Subcutaneous adipose tissue (tissue), 4 donors: ENCODE data around the gene WDR82. TPM values are rescaled to one million over a fixed set of nuclear protein-coding genes. Genes with fewer than 3 reads are reported as not detected.

Experiments
- total RNA-seq, 4 donors: library from RNA; depleted of rRNA; stranded (reverse); fragments of >200 nt; gene quantifications; one replicate each; pipeline ENCODE4 v1.1.0, GENCODE V29; 2016
- TF ChIP-seq, protein P1 (sequence below): fragments of 450-650 bp; IDR thresholded peaks from one replicate; pipeline ENCODE4 v1.5.1; 2016; ENCODE audit warnings: low read depth, mild to moderate bottlenecking, control low read depth, antibody characterized with exemption, moderate library complexity

WDR82 gene
- total RNA-seq, 4 donors from 2014 or later = 48.3 to 56.5 (median 51.6) TPM

DNA sequence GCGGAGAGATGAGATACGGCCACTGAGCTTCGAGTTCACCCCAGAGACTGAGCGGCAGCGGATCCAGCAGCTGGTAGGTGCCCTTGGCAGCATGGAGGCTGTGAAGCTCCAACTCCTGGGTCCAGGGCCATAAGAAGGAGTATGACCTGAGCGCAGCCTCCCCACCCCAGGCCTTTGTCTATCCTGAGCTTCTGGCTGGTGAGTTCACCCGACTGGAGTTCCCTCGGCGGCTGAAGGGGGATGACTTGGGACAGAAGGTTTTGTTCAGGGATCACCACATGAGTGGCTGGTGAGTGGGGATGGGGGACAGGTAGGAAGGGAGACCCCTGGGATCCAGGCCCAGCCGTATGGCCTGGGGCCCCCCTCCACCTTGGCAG is 30.3 kb downstream of the WDR82 start:
- TF ChIP-seq, protein P1, sequence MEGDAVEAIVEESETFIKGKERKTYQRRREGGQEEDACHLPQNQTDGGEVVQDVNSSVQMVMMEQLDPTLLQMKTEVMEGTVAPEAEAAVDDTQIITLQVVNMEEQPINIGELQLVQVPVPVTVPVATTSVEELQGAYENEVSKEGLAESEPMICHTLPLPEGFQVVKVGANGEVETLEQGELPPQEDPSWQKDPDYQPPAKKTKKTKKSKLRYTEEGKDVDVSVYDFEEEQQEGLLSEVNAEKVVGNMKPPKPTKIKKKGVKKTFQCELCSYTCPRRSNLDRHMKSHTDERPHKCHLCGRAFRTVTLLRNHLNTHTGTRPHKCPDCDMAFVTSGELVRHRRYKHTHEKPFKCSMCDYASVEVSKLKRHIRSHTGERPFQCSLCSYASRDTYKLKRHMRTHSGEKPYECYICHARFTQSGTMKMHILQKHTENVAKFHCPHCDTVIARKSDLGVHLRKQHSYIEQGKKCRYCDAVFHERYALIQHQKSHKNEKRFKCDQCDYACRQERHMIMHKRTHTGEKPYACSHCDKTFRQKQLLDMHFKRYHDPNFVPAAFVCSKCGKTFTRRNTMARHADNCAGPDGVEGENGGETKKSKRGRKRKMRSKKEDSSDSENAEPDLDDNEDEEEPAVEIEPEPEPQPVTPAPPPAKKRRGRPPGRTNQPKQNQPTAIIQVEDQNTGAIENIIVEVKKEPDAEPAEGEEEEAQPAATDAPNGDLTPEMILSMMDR = no peak

DNA sequence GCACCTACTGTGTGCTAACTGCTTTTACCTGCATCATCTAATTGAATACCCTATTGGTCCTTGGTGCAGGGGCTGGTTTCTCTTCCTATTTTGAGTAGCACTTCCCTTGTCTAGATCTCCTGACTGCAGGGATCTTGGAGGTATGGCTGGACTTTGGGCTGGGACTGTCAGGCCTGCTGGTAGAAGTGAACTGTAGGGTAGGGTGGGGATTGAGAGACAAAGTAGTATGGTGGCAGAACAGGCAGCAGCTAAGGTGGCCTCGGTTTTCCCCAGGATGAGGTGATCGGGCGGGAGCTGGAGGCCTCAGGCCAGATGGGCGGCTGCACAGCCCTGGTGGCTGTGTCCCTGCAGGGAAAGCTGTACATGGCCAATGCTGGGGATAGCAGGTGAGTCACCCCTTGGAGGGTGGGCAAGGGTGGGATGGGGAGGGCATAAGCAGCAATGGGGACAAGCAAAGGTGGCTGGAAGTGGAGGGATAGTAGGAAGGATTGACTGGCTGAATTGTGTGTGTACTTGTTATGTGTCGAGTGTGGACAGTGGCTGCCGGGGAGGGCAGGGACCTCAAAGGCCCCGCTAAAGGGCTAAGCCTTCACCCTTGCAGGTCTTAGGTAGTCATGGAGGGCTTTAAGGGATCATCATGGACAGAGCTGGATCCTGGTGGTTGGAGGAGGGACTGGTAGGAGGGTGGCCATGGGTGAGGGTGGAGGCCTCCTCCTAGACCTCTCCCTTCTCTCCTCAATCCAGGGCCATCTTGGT is 30.9 kb downstream of the WDR82 start:
- TF ChIP-seq, protein P1 = no peak

DNA sequence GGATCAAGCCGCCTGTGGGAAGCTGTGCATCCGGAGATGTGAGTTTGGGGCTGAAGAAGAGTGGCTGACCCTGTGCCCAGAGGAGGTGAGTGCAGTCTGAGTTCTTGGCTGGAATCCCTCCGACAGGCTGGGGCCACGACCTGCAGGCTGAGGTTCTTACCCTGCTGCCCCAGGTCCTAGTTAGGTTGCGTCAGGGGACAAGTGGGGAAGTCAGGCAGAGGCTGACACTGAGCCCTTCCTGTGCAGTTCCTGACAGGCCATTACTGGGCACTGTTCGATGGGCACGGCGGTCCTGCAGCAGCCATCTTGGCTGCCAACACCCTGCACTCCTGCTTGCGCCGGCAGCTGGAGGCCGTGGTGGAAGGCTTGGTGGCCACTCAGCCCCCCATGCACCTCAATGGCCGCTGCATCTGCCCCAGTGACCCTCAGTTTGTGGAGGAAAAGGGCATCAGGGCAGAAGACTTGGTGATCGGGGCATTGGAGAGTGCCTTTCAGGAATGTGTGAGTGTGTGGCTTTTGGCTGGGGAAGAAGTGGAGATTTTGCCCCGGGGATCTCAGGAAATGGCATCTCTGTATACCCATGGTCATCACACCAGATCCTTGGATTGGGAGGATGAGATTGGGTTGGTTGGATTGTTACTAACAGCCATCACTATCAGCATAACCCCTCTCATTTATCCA is 31.6 kb downstream of the WDR82 start:
- TF ChIP-seq, protein P1 = no peak

DNA sequence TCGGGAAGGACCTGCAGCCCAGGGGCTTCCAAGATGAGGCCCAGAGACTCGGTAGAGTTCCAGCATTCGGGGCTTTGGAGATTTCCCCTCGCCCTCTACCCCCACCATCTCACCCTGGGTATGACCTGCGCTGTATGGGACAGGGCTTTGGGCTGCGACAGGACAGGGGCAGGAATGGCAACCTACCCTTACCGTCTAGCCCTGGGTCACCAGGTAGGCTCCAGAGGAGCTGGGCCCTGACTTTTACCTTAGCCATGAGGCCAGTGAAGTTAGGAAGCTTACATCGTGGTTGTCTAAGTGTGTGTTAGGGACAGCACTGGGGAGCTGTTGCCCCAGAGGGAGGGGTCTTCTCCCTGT is 32.2 kb downstream of the WDR82 start:
- TF ChIP-seq, protein P1 = no peak

DNA sequence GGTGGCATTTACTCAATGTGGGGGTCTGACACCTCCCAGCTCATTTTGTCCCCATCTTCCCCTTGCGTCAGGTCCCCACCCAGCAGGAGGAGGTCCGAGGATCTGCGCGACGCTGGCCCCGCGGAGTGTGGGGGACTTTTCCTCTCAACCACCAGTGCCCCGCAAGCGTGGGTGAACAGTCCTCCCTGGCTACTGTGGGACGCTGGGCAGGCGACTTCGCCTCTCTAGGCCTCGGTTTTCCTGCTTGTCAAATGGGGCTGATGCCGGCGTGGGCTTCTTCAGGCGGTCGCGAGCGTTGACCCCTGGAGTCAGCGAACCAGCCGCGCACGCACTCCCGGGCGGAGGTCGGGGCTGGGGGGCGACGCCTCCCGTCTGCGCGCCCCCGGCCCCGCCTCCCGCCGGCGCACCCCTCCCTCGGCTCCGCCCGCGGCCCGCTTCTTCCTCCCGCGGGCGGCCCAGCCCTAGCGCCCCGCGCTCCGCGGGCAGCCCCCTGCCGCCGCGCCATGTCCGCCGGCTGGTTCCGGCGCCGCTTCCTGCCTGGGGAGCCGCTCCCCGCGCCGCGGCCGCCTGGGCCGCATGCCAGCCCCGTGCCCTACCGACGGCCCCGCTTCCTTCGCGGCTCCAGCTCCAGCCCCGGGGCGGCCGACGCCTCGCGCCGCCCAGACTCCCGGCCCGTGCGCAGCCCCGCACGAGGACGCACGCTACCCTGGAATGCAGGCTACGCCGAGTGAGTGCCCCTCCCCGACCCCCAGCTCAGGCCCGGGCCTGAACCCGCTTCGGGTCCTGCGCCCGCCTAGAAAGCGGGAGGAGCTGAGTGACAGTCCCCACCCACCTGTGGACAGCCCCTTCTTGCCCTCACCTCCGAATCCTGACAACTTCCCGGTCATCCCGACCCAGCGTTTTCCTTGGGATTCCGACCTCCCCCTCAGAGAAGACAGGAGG is 32.9 kb downstream of the WDR82 start, which contains the start of gene PPM1M:
PPM1M (plus strand) TSS at position 438 of the 942 bp plus-strand sequence; CDS start at position 504, 66 bp downstream.
- TF ChIP-seq, protein P1 = no peak

DNA sequence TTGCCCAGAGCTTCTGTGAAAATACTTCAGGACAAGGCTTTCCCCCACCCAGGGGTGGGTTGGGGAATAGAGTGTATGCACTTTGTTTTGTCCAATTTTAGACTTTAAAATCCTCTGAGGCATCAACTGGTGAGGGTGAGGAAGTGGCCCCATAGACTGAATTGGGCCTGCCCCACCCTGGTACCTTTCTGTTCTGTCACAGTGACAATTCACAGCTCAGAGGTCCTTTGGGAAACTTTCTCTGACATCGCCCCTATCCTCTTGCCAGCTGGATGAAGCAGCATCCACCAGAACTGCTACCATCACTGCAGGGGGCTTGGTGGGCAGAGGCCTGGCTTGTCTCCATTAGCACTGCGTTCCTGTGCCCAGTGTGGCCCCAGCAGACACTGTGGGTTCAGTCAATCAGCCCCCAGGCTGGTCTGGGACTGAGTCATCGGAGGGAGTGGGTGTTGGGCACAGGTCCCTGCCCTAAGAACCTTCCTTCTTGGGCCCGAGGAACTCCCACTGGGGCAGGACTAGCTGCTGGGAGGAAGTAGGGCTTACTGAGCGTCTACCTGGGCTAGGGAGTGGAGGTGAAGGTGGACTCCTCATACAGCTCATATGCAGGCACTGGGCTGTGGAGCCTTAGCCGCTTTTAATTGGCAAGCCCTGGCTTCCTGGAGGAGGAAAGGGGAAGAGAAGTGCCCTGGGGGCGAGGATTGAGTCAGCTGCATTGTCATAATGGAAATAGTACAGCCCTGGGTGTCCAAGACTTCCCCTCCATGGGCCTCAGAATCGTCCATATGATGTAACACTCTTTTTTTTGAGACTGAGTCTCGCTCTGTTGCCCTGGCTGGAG is 34.4 kb downstream of the WDR82 start:
- TF ChIP-seq, protein P1 = no peak
